A204.1 (cell line): Measurements from ENCODE around the gene TMEM186.
"Not testable (repeated sequence)": the region's sequence is repeated elsewhere in the genome, so short reads cannot be mapped to it uniquely, and the experiment has no call there.

Experiments used
- FAIRE-seq: peaks from 2 replicates; lab custom pipeline; 2012; peaks lifted over from hg19 to GRCh38; lab: Jason Lieb, UNC

The TMEM186 gene

DNA sequence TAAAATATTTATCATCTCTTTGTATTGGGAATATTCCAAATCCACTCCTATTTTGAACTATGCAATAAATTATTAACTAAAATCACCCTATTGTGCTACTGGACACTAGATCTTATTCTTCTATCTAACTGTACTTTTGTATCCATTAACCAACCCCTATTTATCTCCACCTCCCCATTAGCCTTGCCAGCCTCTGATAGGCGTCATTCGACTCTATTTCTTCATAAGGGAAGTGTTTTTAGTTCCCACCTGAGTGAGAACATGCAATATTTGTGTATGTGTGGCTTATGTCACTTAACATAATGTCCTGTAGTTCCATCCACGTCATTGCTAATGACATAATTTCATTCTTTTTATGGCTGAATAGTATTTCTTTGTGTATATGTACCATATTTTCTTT is 23.9 kb downstream of the TMEM186 start:
- no peak for FAIRE-seq

DNA sequence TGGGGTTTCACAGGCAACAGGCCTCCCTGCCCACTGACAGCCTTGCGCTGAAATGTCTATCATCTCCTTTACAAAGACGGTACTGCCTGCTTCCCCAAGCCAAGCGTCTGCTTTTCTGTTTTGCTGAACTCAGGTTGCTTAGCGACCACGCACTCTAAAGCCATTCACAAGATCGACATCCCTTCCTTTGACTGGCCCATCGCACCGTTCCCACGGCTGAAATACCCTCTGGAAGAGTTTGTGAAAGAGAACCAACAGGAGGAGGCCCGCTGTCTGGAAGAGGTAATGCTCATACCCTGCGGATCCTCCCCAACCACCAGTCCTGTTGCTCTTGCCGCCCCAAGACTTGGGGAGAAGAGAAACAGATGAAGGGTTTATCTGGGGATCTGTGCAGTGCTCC is 28.7 kb downstream of the TMEM186 start:
- no peak for FAIRE-seq

DNA sequence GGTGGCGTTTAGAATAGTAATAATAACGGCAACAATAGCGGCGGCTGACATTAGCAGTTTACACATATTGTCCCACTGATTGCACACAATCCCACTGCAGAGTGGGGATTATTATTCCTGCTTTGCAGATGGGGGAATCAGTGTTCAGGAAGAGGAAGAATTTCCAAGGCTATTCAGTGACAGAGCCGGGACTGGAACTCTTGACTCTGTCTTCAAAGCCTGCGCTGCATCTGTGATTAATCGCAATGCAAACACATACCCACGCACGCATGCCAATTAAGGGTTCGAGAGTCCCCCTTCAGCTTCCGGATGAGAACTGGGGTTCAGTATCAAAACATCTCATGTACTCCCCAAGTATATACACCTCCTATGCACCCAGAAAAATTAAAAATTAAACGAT is 29.2 kb downstream of the TMEM186 start:
- FAIRE-seq = no peak

DNA sequence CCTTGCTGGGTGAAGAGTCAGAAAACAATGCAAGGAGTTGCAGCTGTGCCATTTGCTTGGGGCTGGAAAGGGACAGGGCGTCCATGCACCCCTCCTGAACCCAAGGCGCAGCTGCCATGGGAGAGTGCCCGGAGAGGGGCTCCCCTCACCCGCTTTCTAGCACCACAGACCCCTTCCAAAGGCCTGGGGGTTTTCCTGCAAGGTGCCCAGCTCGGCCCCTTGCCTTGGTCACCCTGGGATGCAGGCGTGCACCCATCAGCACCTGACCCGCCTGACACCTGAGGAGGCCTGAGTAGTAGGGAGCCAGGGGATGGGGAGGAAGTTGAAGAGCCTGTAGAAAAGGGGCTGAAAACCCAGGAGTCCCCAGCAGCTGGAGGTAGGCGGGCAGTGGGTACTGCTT is 30.3 kb downstream of the TMEM186 start:
- no peak for FAIRE-seq

DNA sequence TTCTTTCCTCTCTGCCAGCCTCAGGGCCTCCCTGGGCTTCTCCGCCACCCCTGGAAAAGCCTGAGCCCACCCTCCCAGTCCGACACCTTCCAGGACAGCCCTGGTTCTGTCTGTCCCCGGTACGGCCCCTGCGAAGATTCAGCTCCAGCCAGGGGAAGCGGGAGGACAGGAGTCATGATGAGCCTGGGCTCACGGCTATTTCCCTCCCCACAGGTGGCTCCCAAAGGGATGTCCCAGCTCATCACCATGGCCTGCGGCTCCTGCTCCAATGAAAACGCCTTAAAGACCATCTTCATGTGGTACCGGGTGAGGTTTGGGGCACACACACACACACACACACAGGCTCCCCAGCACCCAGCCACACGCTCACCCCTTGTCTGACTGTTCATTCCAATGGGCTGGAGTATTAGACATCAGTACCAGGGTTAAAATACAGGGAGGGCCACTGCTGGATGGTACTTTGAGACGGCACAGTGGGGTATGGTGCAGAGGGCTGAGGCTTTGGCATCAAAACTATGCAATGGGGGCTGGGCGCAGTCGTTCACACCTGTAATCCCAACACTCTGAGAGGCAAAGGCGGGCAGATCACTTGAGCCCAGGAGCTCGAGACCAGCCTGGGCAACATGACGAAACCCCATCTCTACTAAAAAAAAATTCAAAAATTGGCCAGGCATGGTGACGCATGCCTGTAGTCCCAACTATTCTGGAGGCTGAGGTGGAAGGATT is 32.8 kb downstream of the TMEM186 start:
- no peak for FAIRE-seq

DNA sequence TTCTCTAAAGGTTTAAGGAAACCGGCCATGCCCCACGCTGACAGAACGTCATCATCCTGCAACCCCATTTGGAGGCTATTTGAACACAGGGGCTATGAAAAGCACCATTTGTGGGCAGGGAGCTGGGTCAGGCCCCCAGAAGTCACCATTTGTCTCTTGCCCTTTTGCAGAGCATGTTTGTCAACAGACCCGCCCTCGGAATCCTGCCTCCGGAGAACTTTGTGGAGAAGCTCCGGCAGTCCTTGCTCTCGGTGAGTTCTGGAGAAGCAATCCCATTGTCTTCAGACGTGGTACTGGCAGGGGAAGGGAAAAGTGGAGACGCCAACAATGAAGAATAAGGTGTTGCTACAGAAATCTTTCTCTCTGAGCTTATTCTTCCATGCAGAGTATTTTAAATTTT is 33.5 kb downstream of the TMEM186 start:
- no peak for FAIRE-seq

DNA sequence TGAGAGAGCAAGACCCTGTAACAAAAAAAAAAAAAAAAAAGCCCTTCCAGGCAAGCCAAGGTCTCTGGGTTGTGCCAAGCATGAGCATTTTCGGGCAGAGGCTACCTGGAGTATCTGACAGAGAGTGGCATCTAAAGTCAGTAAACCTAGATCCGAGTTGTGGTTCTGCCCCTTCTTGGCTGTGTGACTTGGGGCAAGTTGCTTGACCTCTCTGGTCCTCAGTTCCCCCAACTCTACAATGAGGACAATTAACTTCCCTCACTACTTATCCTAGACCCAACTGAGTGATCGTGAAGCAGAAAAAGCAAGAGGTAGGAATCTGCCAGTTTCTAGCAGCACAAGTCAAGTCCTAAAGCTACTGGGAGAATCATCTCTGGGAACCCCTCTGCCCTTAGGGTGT is 34.4 kb downstream of the TMEM186 start:
- FAIRE-seq = no peak

DNA sequence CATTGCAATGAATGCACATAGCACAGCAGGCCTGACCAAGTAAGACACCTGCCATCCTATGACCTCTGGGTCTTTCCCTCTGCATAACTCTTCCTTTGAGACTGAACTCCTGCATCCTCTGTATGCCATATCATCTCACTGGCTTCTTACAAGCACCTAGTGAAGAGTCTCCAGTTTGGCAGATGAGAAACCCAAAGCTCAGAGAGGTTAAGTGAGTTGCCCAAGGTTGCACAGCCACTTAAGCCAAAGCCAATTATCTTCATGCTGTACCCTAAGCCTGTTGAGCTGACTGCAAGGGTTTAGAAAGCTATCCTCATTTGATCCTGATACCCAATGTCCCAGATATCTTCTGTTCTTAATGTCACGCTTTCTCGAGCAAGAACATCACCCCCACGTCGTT is 35.2 kb downstream of the TMEM186 start:
- no peak for FAIRE-seq

DNA sequence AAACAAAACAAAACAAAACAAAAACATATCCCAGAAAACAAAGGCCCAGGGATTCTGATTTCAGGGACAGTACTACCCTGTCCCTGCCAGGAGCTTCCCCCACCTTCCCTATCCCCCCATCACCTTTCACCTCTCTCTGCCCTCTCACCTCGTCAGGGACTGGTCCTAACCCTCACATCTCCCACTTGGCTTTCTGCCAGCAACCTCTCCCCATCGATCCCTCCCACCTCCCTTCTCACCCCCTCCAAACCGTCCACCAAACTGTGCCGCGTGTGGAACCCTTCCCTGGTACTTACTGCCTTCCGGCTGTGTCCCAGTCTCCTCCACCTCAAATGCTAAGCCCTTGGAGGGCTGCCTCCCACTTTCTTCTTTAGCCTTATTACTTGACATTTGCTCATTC is 36.4 kb downstream of the TMEM186 start:
- no peak for FAIRE-seq

DNA sequence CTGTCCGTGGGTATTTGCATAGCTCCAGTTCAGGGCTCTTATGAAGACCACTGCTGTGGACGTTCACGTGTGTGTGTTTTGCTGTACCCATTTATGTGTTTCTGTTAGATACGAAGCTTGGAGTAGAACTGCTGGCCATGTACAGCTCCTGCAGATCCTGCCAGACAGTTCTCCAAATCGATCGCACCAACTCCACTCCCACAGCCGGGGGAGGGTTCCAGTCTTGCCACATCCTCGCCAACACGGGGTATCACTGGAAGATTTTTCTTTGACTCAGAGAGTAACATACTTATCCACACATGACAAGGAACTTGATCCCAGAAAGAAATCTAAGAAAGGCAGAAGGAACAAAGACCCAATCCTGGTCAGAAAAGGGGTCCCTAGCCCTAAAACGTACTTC is 37.4 kb downstream of the TMEM186 start:
- FAIRE-seq = no peak

DNA sequence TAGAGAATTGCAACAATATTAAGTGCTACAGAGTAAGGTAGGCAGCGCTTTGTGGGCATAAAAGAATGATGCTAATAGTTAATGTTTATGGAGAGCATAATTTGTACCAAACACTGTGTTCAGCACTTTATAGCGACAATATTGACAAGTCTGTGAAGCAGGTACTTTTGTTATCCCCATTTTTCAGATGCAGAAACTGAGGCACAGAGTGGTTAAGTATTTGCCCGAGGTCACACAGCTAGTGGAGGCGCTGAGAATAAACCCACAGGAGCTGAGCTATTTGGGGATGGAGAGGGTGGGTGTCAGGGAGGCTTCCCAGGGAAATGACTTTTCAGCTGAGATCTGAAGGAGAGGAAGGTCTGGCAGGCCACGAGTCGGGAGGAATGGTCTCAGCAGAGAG is 39.4 kb downstream of the TMEM186 start:
- no peak for FAIRE-seq

DNA sequence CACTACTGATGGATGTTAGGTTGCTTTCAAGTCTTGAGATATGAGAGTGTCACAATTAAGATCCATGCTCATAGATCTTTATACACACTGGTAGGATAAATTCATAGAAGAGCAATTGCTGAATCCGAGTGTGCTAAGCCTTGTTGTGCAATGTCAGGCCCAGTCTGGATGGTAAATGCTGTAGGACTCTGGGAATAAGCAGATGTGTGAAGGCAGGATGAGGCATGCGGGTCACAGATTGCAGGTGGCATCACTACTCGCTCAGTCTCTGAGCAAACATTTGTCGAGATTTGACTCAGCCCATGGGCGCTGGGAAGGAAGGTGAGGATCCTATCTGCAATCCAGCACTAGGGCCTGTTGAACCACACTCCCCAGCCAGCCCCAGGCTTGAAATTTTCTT is 40.7 kb downstream of the TMEM186 start:
- no peak for FAIRE-seq

DNA sequence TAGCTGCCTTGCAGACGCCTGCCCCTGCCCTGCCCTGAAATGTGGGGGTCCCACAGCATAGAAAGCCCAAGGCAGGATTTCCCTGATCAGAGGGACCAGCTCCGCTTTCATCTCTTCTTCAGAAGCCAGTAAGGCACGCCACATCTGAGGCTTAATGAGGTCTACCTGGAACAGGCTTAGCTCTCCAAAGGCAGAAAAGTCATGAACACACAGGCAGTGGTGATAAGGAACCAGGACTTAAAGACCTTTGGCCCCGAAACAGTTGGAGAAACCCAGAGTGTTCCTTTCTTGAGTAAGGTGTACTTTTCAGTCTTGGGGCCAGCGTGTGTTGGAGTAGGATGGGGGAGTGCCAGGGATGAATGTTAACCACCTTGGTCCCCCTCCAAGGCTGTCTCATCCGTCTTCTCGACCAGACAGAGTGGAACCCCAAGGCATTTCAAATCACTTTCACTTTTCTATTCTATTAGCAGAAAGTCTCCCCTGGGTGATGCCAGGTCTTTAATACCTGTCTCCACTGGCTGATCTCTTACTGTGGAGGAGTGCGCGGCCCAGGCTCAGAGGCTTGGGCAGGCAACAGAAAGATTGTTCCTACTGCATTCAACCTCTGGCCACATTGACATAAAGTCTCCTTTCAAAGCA is 43.9 kb downstream of the TMEM186 start:
- FAIRE-seq = no peak

DNA sequence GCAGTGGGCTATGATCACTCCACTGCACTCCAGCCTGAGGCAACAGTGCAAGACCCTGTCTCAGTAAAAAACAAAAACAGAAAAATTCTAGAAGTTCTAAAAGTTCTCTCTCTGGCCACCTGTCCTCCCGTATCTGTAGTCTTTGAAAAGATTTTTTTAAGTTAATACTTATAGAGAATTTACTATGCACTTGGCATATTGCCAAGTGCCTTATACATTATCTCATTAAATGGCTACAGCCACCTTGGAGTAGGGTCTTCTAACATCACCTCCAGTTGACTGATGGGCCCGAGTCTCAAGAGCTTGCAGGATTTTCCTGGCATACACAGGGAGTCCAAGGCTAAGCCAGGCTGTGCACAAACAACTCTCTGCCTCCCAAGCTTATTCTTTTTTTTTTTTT is 44.7 kb downstream of the TMEM186 start:
- no peak for FAIRE-seq

DNA sequence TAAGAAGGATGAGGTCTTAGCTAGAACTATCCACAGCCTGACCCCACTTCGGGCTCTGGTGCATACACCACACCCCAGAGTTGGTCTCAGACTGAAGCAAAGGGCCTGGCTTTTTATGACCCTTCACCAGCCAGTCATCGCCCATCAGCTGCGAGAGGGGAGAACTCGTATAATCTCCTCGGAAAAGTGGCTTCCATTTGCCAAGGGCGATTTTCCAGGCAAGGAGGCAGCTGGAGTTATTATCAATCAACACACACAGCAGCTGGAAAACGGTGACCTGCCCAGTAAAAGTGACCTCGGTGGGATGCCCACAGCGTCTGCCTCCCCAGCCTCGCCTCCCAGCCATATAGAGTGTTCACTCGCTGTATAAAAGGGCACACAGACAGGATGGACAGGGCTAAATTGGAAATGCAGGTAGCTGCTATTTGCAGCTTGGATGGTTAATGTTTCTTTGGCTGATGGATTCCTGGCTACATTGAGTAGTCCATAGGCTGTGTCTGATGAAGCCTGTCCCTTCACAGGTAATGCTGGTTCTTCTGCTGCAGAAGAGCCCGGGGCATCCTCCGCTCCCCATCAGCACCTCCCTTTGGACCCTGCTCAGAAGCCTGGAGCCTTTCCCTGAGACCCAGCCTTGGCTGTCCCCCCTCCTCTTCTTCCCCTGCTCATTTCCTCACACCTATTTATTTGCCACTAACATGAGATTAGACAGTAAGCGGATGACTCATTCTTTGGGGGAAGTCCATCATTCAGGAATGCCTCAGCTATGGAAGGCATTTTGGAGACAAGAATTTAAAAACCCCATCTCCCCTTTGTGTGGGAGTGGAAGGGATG is 45.7 kb downstream of the TMEM186 start:
- no peak for FAIRE-seq

DNA sequence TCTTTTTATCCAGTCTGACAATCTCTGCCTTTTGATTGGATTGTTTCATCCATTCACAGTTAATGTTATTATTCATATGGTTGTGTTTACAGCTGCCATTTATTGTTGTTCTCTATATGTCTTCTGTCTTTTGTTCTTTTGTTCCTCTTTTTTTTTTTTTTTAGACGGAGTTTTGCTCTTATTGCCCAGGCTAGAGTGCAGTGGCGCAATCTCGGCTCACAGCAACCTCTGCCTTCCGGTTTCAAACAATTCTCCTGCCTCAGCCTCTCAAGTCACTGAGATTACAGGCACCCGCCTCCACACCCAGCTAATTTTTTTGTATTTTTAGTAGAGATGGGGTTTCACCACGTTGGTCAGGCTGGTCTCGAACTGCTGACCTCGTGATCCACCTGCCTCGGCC is 48.5 kb downstream of the TMEM186 start:
- not testable (repeated sequence) for FAIRE-seq
